DMS79 treated with DMSO at 0.1 percent for 48 hours (cell line): ENCODE results near the gene GAPVD1.
"Not testable (repeated sequence)": the region's sequence is repeated elsewhere in the genome, so short reads cannot be mapped to it uniquely, and the experiment has no call there.

Experiments used
- DNase-seq: peaks from one replicate; lab custom pipeline; 2025; lab: John Stamatoyannopoulos, UW

The GAPVD1 gene, protein sequence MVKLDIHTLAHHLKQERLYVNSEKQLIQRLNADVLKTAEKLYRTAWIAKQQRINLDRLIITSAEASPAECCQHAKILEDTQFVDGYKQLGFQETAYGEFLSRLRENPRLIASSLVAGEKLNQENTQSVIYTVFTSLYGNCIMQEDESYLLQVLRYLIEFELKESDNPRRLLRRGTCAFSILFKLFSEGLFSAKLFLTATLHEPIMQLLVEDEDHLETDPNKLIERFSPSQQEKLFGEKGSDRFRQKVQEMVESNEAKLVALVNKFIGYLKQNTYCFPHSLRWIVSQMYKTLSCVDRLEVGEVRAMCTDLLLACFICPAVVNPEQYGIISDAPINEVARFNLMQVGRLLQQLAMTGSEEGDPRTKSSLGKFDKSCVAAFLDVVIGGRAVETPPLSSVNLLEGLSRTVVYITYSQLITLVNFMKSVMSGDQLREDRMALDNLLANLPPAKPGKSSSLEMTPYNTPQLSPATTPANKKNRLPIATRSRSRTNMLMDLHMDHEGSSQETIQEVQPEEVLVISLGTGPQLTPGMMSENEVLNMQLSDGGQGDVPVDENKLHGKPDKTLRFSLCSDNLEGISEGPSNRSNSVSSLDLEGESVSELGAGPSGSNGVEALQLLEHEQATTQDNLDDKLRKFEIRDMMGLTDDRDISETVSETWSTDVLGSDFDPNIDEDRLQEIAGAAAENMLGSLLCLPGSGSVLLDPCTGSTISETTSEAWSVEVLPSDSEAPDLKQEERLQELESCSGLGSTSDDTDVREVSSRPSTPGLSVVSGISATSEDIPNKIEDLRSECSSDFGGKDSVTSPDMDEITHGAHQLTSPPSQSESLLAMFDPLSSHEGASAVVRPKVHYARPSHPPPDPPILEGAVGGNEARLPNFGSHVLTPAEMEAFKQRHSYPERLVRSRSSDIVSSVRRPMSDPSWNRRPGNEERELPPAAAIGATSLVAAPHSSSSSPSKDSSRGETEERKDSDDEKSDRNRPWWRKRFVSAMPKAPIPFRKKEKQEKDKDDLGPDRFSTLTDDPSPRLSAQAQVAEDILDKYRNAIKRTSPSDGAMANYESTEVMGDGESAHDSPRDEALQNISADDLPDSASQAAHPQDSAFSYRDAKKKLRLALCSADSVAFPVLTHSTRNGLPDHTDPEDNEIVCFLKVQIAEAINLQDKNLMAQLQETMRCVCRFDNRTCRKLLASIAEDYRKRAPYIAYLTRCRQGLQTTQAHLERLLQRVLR (N-terminal part only)

GRCh38 chr9:125261501-125262293, at the start of gene GAPVD1:
GAPVD1 (plus strand) TSS chr9:125261826; CDS start chr9:125298922, 37,096 bp downstream.
- peak; percentile 85 for DNase-seq

DNA sequence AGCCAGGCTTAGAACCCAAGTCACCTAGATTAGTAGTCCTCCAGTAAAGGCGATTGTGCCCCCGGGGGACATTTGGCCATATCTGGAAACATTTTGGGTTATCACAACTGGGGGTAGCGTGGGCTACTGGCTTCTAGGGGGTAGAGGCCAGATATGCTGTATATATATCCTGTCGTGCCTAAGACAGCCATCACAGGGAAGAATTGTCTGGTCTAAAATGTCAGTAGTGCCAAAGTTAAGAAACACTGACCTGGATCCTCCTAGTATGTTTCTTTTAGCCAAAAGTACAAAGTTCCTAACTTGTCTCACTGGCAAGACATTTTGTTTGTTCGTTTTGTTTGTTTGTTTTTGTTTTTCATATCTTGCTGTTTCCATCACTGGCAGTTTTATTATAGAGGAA, 47.4 kb upstream of the GAPVD1 start:
- DNase-seq = no peak

- DNase-seq = no peak
Observed at GRCh38 chr9:125218621-125219020, 43.0 kb upstream of the GAPVD1 start.

DNA sequence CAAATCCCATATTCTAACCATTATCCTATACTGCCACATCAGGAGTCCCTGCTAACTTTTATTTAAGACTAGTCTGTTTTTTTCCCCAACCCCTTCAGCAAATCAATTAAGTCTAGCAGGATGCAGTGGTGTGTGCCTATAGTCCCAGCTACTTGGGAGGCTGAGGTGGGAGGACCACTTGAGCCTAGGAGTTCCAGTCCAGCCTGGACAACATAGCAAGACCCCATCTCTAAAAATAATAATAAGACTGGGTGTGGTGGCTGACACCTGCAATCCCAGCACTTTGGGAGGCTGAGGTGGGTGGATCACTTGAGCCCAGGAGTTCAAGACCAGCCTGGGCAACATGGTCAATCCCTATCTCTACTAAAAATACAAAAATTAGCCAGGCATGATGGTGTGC, 36.8 kb upstream of the GAPVD1 start:
- not testable (repeated sequence) for DNase-seq

GRCh38 chr9:125227761-125228160, 33.9 kb upstream of the GAPVD1 start:
- DNase-seq = no peak

- DNase-seq = no peak
Observed at GRCh38 chr9:125233678-125234077, 27.9 kb upstream of the GAPVD1 start.

GRCh38 chr9:125234099-125234498, 27.5 kb upstream of the GAPVD1 start:
- not testable (repeated sequence) for DNase-seq

DNA sequence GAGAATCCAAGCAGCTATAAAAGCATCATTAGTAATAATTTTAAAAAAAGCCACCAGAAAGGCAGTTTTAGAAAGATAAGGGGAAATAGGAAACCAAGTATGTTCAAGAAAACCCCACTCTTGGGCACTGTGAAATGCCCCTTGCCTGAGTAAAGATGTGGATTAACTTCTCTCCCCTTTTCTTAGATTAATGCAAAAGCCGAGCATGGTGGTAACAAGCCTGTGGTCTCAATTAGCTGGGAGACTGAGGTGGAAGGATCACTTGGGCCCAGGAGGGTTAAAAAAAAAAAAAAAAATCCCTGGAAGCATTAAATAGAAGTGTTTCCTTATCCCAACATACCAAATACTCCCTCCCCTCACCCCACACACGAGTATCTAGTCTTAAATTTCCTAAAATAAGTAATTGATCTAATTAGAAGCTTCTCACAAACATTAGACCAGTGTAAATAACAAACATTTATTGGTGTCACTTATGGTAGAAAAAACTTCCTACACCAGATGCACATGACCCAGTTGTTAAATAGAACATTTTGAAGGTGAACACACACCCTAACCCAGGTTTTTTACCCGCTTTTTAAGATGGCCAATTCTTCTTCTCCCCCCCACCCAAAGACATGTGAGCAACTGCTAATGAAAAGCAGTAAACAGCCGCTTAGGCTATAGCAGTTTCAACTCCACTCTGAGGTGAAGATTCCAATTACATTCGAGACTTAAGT, 25.7 kb upstream of the GAPVD1 start:
- no peak for DNase-seq

- DNase-seq = not testable (repeated sequence)
Observed at GRCh38 chr9:125236520-125237159, 25.0 kb upstream of the GAPVD1 start.

DNA sequence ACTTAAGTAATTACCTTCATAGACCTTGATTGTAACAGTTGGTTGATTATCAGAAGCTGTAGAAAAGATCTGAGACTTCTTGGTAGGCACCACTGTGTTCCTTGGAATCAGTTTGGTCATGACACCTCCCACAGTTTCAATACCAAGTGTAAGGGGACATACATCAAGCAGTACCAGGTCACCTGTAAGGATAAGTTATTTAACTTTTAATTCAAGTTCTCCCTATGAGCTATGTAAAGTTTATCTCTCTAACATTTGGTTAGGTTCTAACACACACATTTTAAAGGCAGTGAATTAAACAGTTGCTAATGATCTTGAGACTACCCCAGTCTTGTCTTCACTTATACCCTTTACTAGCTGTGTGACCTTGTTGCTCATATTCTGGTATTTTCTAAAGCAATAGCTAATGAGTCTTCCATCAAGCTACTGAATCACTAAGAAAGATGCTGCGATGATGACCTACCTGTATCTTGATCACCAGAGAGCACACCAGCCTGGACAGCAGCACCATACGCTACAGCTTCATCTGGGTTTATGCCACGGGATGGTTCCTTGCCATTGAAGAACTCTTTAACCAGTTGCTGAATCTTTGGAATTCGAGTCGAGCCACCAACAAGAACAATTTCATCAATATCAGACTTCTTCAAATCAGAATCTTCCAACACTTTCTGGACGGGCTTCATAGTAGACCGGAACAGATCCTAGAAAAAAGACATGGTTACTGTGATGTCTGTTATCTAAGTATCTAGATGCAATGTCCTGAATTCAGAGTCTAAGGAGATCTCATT, 23.3 kb upstream of the GAPVD1 start:
- DNase-seq = no peak

DNA sequence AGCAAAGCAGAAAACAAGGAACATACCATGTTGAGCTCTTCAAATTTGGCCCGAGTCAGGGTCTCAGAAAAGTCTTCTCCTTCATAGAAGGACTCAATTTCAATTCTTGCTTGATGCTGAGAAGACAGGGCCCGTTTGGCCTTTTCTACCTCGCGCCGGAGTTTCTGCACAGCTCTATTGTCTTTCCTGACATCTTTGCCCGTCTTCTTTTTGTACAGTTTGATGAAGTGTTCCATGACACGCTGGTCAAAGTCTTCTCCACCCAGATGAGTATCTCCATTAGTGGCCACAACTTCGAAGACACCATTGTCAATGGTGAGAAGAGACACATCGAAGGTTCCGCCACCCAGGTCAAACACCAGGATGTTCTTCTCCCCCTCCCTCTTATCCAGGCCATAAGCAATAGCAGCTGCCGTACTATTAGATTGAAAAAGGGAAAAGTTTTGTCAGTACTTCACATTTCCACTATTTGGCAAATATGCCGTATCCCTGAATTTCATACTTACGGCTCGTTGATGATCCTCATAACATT, 22.6 kb upstream of the GAPVD1 start:
- DNase-seq = no peak

- DNase-seq = no peak
Observed at GRCh38 chr9:125239631-125240597, 21.7 kb upstream of the GAPVD1 start.

DNA sequence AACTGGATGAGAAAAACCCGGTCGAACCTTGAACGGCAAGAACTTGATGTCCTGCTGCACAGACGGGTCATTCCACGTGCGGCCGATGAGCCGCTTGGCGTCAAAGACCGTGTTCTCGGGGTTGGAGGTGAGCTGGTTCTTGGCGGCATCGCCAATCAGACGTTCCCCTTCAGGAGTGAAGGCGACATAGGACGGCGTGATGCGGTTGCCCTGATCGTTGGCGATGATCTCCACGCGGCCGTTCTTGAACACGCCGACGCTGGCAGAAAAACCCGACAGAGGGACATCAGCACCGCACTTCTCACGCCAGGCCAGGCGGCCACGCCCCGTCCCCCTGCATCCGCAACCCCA, 21.0 kb upstream of the GAPVD1 start:
- peak; percentile 12 for DNase-seq

GRCh38 chr9:125241000-125241862, 20.4 kb upstream of the GAPVD1 start, which contains the start of gene HSPA5:
HSPA5 (minus strand) TSS chr9:125241343; CDS start chr9:125241126, 217 bp downstream.
- DNase-seq = peak; percentile 97

GRCh38 chr9:125241863-125242739, 19.5 kb upstream of the GAPVD1 start:
- peak; percentile 38 for DNase-seq

- no peak for DNase-seq
Observed at GRCh38 chr9:125243792-125244260, 17.8 kb upstream of the GAPVD1 start.
